Spleen (tissue), 7 donors: ENCODE measurements around the gene CDH18.

Experiments used
- POLR2A ChIP-seq, 3 donors: fragments of 450-650 bp; IDR thresholded peaks; one replicate each; pipeline ENCODE4 v1.5.1; 2017; ENCODE audit warnings: antibody characterized with exemption in 3 of 3, mild to moderate bottlenecking in 1 of 3
- TF ChIP-seq, protein P1 (sequence below), 11 experiments: fragments of 200-600 bp in 7 of 11; fragments of 450-650 bp in 4 of 11; sonication (generic) in 4 of 11; IDR thresholded peaks in 8 of 11; conservative IDR thresholded peaks in 3 of 11; 1 replicate in 7 of 11; 2 replicates in 4 of 11; pipeline versions ENCODE4 v1.4.0 to v1.8.0; 2016 to 2021; ENCODE audit warnings: antibody characterized with exemption in 11 of 11, inconsistent platforms in 4 of 11, mild to moderate bottlenecking in 1 of 11
- donor health status: DM: no; HTN: no; CAD: no; lungs with moderate emphysema.
- donor health status: DM: no; HTN: no; CAD: no.
- donor health status: DM: no; HTN: no; CAD: no.

GRCh38 chr5:19564036-19564435, 424.0 kb downstream of the CDH18 start:
- TF ChIP-seq, protein P1, sequence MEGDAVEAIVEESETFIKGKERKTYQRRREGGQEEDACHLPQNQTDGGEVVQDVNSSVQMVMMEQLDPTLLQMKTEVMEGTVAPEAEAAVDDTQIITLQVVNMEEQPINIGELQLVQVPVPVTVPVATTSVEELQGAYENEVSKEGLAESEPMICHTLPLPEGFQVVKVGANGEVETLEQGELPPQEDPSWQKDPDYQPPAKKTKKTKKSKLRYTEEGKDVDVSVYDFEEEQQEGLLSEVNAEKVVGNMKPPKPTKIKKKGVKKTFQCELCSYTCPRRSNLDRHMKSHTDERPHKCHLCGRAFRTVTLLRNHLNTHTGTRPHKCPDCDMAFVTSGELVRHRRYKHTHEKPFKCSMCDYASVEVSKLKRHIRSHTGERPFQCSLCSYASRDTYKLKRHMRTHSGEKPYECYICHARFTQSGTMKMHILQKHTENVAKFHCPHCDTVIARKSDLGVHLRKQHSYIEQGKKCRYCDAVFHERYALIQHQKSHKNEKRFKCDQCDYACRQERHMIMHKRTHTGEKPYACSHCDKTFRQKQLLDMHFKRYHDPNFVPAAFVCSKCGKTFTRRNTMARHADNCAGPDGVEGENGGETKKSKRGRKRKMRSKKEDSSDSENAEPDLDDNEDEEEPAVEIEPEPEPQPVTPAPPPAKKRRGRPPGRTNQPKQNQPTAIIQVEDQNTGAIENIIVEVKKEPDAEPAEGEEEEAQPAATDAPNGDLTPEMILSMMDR (IDR thresholded peaks at IDR 0.05 in 8 of 11, conservative IDR thresholded peaks at IDR 0.05 in 3 of 11) = no peak
- TF ChIP-seq POLR2A (IDR thresholded peaks at IDR 0.05) = no peak
